Upper lobe of left lung (tissue), 4 donors: ENCODE results near the gene PRLR.
"Not testable (repeated sequence)": the region's sequence is repeated elsewhere in the genome, so short reads cannot be mapped to it uniquely, and the experiment has no call there.

Source experiments
- EP300 ChIP-seq, 4 donors: sonication (generic); formaldehyde crosslinking; IDR thresholded peaks; one replicate each; pipeline ENCODE4 v1.5.1; 2017; ENCODE audit warnings: antibody characterized with exemption in 4 of 4, control low read depth in 2 of 4
- POLR2A ChIP-seq, 4 donors: fragments of 450-650 bp; IDR thresholded peaks; one replicate each; pipeline ENCODE4 v1.5.1; 2016 to 2017; ENCODE audit warnings: antibody characterized with exemption in 4 of 4, mild to moderate bottlenecking in 2 of 4
- TF ChIP-seq, protein P1 (sequence below), 6 experiments: fragments of 450-650 bp in 4 of 6; fragments of 200-600 bp in 2 of 6; sonication (generic) in 2 of 6; IDR thresholded peaks; one replicate each; pipeline ENCODE4 v1.5.1; 2016 to 2019; ENCODE audit warnings: antibody characterized with exemption in 6 of 6

DNA sequence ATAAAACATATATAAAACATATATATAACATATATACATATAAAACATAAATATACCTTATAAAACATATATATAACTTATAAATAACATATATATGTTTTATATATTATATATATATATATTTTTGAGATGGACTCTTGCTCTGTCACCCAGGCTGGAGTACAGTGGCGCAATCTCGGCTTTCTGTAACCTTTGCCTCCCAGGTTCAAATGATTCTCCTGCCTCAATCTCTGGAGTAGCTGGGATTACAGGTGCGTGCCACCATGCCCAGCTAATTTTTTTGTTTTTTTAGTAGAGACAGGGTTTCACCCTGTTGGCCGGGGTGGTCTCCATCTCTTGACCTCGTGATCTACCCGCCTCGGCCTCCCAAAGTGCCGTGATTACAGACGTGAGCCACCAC is 128.6 kb downstream of the PRLR start:
- not testable (repeated sequence) for TF ChIP-seq EP300, POLR2A (IDR thresholded peaks at IDR 0.05)
- TF ChIP-seq, protein P1, sequence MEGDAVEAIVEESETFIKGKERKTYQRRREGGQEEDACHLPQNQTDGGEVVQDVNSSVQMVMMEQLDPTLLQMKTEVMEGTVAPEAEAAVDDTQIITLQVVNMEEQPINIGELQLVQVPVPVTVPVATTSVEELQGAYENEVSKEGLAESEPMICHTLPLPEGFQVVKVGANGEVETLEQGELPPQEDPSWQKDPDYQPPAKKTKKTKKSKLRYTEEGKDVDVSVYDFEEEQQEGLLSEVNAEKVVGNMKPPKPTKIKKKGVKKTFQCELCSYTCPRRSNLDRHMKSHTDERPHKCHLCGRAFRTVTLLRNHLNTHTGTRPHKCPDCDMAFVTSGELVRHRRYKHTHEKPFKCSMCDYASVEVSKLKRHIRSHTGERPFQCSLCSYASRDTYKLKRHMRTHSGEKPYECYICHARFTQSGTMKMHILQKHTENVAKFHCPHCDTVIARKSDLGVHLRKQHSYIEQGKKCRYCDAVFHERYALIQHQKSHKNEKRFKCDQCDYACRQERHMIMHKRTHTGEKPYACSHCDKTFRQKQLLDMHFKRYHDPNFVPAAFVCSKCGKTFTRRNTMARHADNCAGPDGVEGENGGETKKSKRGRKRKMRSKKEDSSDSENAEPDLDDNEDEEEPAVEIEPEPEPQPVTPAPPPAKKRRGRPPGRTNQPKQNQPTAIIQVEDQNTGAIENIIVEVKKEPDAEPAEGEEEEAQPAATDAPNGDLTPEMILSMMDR (IDR thresholded peaks at IDR 0.05) = not testable (repeated sequence)
